Dermis blood vessel endothelial cell (primary cell): ENCODE measurements around the gene GRB10. TPM values are rescaled to one million over a fixed set of nuclear protein-coding genes. Genes with fewer than 3 reads are reported as not detected.

ENCODE experiments used
- DNase-seq: peaks from one replicate; pipeline ENCODE4 v3.0.0; 2010
- total RNA-seq: library from RNA; depleted of rRNA; stranded (reverse); fragments of >200 nt; gene quantifications from 2 replicates; pipeline ENCODE4 v1.2.3, GENCODE V29; 2014

Gene GRB10
- total RNA-seq, 1 donor from 2014 or later = 223 TPM

GRCh38 chr7:50718876-50719275 lies 63.8 kb downstream of the GRB10 start:
- DNase-seq = no peak

GRCh38 chr7:50718311-50718710 lies 64.4 kb downstream of the GRB10 start:
- peak; percentile 50 for DNase-seq

GRCh38 chr7:50717181-50717580 lies 65.5 kb downstream of the GRB10 start:
- no peak for DNase-seq

- DNase-seq = no peak
These were observed 67.8 kb downstream of the GRB10 start for GRCh38 chr7:50714857-50715256.

- DNase-seq = no peak
These were observed 69.4 kb downstream of the GRB10 start for GRCh38 chr7:50713123-50713965.

GRCh38 chr7:50712252-50713122 lies 70.2 kb downstream of the GRB10 start:
- DNase-seq = no peak

GRCh38 chr7:50711271-50712175 lies 71.2 kb downstream of the GRB10 start:
- no peak for DNase-seq

GRCh38 chr7:50710441-50711154 lies 72.1 kb downstream of the GRB10 start:
- no peak for DNase-seq

- DNase-seq = no peak
These were observed 73.5 kb downstream of the GRB10 start for GRCh38 chr7:50709151-50709550.

GRCh38 chr7:50707236-50708006 lies 75.3 kb downstream of the GRB10 start:
- no peak for DNase-seq

- no peak for DNase-seq
These were observed 76.2 kb downstream of the GRB10 start for GRCh38 chr7:50706469-50706937.

- DNase-seq = no peak
These were observed 77.9 kb downstream of the GRB10 start for GRCh38 chr7:50704844-50705243.

GRCh38 chr7:50703654-50704053 lies 79.0 kb downstream of the GRB10 start:
- no peak for DNase-seq

GRCh38 chr7:50699143-50699542 lies 83.6 kb downstream of the GRB10 start:
- no peak for DNase-seq

GRCh38 chr7:50697748-50698147 lies 84.9 kb downstream of the GRB10 start:
- no peak for DNase-seq

- peak; percentile 55 for DNase-seq
These were observed 85.7 kb downstream of the GRB10 start for GRCh38 chr7:50696810-50697582.

GRCh38 chr7:50695026-50695425 lies 87.7 kb downstream of the GRB10 start:
- DNase-seq = no peak

- DNase-seq = peak; percentile 47
These were observed 89.1 kb downstream of the GRB10 start for GRCh38 chr7:50693455-50694130.

- DNase-seq = peak; percentile 32
These were observed 92.1 kb downstream of the GRB10 start for GRCh38 chr7:50690541-50691011.
